Activated CD4-positive, alpha-beta T cell treated with anti-CD3 and anti-CD28 coated beads, Interleukin-2, Interleukin-6, amounts not matched to agents 100 ng/mL and 50 ng/mL, durations not matched to agents 16 hours and 8 hours (primary cell): ENCODE results near the gene ZNF275.
"Not testable (repeated sequence)": the region's sequence is repeated elsewhere in the genome, so short reads cannot be mapped to it uniquely, and the experiment has no call there.

Source experiments
- DNase-seq: peaks from one replicate; pipeline ENCODE4 v3.0.0-alpha.2; 2020

ZNF275 gene

DNA sequence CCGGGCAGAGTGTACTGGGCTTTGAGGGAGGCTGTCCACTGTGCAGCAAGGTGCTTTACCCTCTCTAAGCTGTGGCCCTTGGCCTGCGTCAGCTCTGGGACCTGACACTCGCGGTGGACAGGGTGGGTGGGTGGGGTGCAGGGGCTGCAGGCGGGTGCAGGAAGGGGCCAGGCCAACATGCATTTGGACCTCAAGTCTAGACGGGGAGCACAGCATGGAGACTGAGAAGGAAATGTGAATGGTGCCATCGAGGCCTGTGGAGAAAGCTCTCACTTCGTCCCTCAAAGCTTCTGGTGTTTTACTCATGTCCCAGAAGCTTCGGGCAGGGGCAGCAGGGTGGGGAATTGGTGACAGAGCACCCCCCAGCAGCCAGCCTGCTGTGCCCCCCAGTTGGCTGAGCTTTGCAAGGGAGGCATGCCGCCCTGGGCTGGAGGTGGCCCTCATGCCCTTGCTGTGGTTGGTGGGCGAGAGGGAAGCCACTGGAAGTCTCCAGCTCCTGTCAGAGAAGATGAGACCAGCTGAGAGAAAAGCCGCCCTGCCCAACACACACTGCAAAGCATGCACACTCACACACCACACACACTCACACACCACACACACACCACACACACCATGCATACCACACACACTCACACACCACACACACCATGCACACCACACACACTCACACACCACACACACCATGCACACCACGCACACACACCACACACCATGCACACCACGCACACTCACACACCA is 54.9 kb downstream of the ZNF275 start:
- no peak for DNase-seq

DNA sequence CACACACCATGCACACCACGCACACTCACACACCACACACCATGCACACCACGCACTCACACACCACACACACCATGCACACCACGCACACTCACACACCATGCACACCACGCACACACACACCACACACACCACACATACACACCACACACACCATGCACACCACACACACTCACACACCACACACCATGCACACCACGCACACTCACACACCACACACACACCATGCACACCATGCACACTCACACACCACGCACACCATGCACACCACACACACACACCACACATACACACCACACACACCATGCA is 55.5 kb downstream of the ZNF275 start:
- DNase-seq, result not testable (repeated sequence)

DNA sequence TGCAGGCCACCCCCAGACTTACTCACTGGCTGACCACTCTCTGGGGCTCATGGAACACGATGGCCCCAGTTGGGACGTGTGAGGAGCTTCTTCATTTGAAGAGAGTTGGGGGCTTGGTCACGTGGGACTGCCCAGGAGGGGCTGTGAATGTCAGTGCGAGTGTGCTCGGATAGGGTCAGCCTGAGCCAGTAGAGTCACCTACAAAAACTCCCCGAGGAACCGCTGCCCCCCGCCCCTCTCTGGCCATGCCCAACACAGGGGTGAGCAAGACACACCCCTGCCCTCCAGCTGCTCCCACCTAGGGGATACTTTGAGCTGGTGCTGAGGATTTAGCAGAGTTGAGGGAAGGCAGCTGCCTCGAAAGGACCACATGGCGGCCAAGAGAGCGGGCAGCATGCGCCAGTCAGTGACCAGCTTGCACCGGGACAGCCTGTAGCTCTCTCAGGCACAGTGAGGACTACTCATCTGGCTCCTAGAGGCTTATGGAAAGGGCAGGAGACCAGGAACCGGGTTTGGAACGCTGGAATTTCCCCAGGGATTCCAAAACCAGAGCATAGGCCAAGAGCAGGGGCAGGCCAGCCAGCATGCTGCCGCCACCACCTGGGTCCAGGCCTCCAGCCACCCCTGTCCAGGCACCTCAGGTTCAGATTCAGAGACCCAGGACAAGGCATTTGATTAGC is 58.8 kb downstream of the ZNF275 start:
- no peak for DNase-seq

DNA sequence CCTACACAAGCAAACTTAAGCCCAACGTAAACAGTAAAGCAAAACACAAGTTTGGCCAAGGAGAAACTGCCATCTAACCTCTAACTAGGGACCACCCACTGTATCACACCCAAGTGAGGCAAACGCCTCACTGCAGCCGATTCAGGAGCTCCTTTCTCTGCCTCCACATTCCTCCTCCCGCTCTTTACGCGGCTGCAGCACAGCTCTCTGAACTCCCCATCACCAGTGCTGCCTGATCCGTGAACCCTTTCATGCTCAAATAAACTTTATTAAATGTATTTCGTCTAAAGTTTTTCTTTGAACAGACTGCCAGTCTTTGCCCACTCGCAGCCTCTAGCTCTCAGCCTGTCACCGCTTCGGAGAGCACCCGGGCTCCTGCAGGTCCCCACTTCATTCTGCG is 60.7 kb downstream of the ZNF275 start:
- no peak for DNase-seq

DNA sequence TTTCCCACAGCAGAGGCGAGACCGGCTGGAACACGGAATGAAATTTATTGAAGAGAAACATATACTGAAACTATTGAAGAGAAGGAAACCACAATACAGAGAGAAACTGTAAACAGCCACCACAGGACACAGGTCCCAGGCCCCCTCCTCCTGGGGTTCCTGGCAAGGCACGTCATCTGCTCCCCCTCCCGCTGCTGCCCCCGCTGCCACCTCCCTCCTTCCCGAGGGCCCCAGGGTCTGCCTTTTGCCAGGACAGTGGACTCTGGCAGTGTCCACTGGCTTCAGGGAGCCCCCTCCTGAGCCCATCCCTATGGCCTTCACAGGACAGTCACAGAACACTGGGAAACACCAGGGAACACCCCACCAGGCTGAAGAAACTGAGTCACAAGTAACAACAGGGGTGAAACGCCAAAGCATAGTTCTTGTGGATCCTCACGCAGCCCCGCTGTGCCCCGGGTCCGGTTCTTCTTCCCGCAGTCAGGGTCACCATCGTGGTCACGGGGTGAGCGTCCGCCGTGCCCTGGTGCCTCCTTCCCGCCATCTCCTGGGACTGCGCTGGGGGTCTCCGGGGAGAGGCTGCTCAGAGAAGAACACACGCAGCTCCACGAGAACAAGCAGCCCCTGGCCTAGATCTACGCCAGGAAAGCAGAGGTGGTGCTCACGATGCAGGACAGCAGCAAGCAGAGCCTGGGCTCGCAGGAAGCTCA is 61.8 kb downstream of the ZNF275 start:
- no peak for DNase-seq

DNA sequence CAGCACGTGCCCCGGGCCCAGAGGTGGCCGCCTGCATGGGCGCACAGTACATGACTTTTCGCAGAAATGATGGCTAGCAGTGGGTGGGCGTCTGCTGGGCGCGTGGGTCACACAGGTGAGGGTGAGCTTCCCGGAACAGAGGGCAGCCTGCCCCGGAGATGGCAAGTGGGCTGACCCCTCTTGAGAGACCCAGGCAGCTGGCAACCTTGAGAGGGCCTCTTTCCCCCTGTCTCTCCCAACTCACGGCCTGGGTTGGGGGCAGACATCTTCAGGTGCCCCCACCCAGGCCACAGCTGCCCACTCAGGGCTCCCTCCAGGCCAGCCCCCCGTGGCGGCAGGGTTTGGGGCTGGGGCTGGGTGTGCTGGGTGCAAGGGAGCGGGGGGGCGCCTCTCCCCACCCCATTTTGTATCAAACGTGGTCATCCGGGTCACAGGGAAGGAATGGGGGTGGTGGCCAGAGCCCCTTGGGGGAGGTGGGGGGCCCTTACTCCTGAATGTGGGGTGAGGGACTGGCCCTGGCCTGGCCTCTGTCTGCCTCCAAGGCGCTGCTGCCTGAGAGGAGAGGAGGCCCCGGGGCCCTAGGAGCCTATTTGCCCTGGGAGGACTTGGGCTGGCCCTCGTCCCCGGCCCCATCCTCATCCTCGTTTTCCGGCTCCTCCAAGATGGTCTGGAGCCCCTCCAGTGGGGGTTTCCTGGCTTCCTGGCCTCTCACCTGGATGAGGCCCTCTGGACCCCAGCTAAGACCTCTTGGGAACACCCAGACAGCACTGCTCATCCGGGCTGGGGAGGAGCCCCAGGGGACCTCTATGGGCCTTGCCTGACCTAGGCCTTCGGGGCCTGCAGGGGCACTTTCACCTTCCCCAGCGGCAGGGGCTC is 62.6 kb downstream of the ZNF275 start:
- no peak for DNase-seq

DNA sequence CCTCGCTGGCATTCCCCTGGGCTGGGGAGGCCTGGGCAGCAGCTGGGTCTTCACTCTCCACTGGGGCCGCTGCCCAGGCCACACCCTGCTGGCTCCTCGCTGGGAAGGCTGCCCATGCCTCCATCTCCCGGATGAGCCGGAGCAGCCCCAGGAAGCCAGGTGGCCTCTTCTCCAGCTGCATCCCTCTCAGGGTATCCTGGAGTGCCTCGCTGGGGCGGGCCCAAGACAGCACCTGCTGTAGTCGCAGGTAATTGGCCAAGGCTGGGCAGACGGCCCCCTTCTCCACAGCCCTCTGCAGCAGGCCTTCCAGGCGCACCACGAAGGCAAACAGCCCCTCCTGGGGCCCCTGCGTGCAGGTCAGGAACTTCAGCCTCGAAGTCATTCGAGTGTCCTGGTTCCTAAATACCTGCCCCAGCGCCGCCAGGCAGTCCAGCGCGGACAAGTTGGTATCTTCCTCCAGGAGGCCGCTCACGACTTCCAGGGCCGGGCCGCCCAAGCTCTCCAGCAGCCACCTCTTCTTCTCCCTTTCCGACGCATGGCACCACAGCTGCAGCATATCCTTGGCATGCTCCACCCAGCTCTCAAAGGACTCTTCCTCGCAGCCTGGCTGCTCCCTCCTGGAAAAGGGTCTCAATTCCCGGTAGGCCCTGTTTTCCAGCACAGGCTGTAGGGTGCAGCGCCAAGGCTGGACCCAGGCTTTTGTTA is 63.5 kb downstream of the ZNF275 start:
- DNase-seq, result no peak

DNA sequence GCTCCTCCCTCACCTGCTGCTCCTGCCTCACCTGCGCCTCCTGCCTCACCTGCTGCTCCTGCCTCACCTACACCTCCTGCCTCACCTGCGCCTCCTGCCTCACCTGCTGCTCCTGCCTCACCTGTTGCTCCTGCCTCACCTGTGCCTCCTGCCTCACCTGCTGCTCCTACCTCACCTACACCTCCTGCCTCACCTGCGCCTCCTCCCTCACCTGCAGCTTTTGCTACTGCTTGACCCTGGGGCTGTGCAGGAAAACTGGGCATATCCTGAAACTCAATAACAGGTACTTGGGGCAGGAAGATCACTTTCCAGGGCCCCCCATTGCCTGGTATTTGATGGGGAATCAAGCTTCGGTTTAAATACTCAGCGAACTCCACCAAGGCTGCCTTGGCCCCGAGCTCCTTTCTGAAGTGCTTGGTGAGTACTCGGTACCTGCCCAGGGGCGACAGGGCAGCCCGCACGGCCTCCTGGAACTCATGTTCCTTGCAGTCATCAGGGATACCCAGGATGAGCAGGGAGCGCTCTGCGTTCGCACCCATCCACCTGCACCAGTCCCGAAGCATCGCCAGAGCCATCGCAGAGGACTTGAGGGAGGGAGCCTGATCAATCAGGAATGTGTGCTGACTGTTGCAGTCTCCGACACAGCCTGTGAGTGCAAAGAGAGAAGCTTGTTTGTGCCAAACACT is 64.5 kb downstream of the ZNF275 start:
- DNase-seq, result no peak

DNA sequence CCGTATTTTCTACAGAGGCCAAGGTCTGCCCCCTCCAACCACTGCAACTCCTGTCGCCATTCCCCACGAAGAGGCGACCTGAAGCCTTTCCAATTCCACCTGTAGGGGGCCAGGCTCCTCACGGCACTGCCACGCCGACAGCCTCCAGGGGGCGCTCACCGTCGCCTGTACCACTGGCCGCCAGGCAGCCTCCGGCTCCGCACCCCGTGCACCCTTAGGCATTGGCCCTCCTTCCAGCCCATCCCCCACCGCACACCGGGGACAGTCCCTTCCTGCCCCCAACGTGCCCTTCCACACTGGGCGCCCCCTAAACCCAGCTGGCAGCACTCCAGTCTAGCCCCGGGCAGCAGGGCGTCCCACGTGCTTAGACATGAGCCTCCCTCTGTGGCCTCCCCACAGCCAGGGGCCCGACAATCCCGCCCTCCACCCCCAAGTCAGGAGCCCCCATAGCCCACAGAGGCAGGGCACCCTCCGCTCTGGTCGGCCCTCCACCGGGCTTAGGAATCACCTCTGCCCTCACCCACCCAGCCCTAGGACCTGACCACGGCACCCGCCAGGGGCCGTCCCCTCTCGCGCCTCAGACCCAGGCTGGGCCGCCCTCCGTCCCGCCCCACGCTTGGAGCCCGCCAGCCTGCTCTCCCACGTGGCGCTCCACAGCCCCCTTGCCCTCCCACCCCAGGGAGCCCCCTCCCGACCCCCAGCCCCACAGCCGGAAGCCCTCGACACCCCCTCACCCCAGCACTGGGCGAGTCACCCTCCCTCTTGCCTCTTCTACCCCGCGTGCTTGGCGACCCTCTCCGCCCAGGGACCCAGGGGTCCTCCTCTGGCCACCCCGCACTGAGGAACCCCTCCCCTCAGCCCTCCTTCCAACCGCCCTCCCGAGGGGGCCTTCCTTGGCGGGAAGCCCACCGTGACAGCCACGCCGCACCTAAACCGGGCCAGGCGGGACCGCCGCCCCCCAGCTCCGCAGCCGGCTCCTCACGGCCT is 66.5 kb downstream of the ZNF275 start:
- peak; percentile 72 for DNase-seq

DNA sequence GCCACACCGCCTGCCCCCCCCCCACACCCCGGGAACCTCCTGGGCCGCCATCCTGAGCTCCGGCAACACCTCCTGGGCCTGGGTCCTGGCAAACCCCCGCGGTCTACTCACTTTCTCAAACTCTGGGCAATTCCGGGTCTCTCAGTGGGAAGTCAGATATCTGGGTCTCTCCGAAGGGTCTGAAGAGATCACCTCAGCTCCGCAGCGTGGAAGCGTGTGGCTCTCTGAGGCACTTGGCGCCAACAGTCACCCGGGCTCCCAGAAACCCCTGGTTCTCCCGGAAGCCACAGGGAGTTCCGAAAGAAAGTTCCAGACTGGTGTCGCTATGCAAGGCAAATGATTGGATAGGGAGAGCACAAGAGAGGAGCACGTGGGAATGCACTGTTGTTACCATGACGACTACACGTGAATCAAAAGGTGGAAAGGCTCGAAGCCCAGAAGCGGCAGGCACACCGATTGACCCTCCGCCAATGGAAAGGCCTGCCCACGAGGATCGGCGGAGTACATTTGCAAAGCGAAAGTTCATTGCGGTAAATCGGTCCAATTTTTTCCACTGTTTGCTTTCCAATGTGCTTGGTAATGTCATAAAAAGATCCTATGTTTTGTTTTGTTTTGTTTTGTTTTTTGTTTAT is 67.3 kb downstream of the ZNF275 start, which contains the start of gene PNMA6E:
Gene PNMA6E (minus strand): TSS at position 218 of the 632 bp plus-strand sequence. CDS start 2,501 bp downstream, outside the sequence.
- no peak for DNase-seq
